Muscle of arm (tissue), 12 donors: Measurements from ENCODE around the gene PLXNA4. TPM values are rescaled to one million over a fixed set of nuclear protein-coding genes. Genes with fewer than 3 reads are reported as not detected.

ENCODE experiments used
- DNase-seq: peaks from one replicate; pipeline ENCODE4 v3.0.0-alpha.2; 2013
- polyA plus RNA-seq, 12 donors: library from polyadenylated mRNA; unstranded; fragments of 120-200 nt; gene quantifications; one replicate each; pipeline ENCODE4 v1.2.1, GENCODE V29; 2013; ENCODE audit not compliant: insufficient read length in 12 of 12

The PLXNA4 gene
- polyA plus RNA-seq, 12 donors: 1.8 to 8.4 (median 4.5) TPM; not detected in 1

DNA sequence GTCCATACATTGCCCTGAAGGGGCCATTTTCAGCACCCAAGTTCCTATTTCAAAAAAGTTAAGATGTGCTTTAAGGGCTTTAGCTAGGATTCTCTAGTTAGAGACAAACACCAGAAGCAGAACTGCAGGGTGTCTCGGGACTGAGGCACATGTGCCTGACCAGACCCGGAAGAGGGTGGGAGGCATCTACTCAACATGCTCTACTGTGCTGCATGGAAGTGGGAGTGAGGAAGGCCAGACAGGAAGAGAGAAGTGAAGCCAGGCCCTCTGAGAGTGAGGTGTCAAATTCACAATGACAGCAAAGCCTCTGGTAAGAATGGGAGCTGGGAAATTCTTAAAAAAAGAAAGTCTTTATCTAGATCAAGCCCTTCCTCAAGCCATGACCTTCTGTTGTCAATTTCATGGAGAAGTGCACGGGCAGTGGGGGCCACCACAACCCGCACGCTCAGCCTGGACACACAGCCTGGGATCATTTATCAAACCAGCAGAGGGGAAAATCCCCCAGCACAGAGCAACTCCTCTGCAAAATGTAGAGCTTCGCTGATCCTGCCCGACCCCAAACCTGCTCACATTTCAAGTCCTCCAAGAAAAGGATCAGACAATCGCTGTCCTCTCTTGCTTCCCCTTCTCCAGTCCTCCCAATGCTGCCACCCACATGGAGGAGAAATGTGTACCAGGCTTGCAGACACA is 38.7 kb downstream of the PLXNA4 start:
- DNase-seq: no peak

DNA sequence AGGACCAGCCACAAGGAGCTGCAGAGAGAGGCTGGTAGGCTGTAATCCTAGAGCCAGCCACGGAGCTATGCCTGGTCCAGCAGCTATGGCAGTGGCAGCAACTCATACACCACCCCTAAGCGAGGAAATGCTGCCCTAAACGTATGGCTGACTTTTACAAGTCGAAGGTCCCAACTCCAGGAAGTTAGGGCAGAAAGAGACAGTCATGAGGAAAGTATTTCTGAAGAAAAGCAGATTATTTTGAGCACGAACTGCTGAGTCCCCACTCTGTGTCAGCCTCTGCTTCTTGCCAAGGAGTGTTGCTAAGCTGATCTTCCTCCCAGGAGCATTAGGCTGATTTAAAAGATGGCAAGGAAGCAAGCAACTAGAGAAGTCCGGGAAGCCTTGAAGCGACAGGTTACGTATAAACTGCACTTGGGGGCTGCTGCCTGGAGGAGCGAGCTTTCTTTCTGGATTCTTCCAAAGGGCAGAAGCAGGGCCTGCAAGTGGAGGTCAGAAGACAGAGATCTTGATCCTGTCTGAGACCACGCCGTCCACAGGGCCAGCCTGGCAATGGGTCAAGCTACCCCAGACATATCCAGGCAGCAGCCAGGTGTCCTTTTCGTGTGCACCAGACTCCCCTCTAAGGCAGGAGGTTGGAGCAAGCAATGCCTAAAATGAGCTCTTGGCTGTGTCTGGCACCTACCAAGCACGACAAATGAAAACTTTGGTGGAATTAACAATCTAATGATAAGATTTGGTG is 39.4 kb downstream of the PLXNA4 start:
- no peak for DNase-seq

DNA sequence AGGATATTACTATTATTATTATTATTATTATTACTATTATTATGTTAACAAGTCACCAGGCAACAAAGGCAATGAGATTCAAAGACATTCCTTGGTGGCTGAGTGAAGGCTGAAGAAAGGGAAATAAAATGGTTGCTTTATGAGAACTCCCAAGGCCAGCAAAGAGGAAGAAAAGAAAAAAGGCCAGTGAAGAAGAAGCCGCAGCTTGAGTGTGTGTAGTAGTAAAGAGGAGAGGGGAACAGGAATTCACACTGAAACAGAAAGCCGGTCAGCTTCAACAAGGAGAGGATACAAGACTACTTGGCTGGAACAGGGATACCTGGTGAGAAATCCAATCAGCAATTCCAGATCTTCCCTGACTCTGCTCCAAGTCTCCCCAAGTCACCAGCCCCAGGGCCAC is 42.4 kb downstream of the PLXNA4 start:
- DNase-seq: no peak

DNA sequence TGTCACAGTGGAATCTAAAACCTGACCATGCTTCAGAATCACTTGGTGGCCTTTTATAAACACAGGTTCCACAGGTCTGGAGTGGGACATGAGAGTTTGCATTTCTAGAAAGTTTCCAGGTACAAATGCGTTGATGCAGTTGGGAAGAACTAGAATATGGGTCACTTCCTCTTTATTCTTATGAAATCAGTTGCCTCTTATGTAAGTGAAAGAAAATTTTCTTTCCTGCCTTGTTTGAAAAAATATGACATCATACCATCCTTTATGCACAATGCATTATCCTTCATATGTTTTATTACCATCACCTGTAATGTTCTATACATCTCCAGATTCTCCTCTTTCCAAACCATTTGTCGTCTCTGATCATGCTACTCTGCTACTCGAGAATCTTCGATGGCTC is 44.0 kb downstream of the PLXNA4 start:
- no peak for DNase-seq

DNA sequence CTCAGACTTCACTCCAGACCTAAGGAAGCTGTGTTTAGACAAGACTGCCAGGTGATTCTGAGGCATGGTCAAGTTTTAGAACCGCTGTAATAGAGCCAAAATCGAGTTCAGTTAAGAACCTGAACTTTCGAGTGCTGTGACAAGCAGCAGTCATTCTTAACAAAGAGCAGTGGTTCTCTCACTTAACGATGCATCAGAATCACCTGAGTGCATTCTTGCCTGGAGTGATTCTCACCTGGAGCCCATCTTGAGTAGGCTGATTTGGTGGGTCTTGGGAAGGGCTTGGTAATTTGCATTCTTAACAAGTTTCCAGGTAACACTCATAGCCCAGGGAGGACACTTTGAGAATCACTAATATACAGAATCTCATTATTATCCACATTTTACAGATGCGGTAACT is 44.7 kb downstream of the PLXNA4 start:
- DNase-seq: no peak

DNA sequence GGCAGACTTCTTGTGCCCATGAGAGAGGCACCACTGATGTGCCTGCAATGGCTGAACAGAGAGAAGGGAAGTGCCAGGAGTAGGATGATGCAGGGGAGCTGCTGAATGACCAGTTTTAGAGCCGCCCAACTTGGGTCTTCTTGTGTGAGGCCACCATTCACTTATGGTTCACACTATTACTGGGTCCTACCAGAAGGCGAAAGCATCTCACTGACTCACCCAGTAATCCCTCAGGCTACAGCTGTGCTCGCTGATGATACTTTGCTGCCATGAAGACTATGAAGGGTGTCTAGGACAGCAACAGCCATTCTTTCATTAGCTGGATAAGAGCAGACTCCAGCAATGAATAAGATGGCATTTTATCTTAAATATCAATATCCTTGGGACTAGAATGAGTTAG is 47.6 kb downstream of the PLXNA4 start:
- no peak for DNase-seq

DNA sequence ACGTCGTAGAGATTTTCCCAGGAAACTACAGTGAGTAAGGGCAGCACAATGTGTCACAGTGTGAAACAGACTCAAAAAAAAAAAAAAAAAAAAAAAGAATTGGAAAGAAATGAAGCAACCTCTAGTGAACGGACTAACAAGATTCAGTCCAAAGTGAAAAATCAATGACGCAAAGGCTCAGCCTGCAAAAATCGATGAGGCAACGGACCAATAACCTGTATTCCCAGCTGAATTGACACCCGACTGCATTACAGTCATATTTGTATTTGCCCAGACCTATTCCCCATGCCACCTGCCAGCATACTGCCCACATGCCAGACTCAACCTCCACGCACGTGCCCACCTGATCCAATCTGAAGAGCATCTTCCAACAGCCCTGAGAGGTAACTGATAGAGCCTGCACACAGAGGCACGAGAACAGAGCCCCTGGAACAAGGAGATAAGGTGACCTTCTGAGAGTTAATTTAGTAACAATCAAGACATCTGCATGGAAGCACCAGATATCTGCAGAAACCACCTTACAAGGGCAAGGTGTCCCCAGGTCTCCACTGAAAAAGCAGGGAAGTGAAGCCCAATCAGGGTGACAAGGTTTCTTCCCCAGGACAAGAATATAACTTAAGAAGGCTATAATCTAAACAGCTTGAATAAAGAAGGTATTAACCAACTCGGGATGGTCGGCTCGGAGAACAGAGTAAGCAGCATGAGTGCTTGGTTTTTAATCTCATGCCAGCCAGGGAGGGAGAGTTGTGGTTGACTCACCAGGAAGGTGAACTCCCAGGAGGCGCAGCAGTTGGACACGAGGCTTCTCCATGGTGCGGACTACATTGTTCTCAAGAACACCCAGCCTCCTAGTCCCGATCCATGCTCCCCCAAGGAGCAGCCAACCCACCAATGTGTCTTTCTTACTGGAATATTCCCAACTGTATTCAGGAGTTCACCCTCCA is 48.5 kb downstream of the PLXNA4 start:
- no peak for DNase-seq

DNA sequence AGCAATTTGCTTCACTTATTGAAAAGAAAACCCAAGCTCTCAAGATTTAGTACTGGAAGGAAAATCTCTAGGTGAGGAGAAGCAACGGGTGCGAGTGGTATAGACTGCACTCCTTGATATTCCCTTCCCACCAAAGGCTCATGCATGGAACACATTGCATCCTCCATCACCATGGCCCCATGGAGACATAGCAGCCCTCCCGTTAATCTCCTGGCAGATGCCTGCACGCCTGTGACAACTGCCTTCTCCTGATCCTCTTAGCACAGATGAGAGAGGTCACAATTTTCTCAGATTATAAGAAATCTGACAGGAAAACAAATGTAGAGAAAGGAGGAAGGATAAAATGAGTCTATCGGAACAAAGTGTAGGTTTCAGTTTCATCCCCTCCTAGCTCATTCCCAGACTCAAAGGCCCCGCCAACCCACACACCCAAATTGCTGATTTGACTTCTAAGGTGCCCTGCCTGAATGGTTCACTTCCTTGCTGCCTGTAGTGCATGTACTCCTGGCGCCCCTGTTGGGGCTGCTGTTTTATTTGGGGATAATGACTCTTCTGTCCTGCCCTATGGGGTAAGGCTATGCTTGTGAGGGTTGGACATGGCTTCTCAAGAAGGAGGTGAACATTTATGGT is 50.0 kb downstream of the PLXNA4 start:
- no peak for DNase-seq

DNA sequence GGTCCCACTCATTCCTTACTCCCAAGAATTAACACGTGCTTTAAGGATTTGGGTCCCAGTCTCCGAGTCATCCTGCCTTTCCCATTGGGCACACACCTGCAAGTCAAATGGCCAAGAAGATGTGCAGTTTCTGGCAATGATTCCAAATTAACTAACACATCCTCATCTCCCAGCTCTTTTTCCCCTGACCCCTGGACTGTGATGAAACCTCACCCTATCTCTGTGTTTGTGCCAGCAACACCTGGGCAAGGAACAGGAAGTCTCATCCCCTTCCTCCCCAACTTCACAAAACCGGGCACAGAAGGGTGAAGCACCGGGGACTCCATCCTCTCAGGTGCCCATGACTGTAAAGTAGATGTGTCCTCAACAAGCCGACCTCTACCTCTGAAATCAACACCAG is 54.8 kb downstream of the PLXNA4 start:
- no peak for DNase-seq

DNA sequence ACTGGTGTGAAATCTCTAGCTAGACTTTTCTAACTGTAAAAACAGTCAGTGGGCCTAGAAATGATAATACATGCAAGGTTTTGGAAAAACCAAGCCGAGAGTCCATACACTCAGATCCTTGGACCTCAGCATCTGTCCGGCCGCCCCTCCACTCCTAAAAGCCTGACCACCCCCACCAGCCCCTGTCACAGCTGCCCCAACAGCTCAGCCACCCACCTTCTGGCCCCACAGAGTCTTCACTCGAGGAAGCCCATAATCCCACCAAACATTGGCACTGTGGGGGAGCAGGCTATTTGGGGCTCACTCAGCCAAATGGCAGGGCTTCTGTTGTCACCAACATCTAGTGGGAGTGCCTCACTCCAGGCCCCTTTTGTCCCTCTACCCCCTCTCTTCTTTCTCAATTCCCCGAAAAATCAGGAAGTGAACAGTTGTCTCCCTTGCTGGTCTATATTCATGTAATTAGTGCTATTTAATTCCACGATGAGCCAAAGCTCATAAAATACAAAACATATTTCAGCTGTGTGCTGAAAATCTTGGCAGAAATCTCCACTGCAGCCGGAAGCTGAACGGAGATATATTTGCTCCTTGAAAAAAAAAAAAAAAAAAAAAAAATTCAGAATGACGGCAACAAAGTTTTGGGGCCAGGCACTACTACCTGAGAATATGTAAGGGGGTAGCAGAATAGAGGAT is 55.5 kb downstream of the PLXNA4 start:
- peak; percentile 23 for DNase-seq

DNA sequence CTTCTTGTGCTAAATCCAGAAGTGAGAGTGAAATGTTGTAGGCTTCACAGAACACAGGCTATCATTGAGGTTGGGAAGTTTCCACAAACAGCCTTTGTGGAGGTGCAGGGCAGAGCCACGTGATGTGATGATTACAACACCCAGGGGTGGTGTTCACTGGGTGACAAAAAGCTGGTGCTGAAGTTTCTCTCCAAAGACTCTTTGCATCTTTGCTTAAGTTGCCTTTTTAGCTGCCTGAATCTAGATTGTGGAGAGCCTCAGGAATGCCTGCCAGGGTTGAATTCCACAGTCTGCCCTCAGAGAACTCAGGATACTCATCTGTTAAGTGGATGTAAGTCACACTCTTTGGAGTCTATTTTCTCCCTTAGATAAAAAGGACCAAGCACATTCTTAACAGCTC is 56.3 kb downstream of the PLXNA4 start:
- no peak for DNase-seq

DNA sequence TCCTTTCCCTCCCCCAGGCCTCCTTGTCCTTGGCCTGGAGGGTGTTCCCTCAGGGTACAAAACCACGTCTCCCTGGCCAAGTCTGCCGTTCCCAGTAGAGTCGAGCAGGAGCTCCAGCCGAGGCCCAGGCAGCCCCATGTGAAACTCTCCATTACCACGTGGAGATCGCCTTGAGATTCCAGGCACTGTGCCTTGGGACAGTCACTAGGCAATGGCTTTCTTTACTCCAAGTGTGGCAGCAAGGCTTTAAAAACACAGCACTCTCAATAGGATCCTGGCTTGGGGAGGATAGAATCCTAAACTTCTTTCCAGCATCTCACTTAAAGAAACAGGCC is 57.5 kb downstream of the PLXNA4 start:
- DNase-seq: no peak

DNA sequence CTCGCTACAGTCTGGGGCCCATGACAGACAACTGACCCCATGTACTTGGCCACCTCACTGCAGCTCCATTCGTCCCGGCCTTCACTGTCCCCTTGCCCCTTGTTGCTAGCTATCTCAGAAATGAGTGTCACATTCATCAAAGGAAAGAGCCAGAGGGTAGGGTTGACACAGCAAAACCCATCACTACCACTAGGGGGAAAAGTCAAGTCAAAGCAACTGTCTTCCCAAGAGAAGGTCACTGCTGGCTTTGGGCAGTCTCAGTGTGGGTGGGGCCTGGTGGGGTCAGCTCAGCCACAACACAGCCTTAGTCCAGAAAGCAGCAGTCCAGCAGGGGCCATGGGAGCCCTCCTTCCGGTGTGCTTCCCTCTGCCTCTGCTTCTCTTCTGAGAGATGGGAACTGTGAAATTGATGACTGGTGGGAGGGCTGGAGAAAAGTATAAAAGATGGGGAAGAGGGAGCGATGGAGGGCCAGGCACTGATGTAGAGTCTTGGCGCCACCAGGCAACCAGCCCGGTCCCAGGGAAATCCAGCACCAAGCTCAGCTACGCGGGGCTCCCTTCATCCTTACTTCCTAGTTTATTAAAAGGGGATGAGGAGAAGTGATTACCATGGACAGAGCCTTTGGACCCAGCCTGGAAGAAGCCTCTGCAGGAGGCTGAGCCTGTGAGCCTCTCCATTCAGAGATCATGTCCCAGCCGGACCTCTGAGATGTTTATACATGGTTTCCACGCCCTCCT is 58.0 kb downstream of the PLXNA4 start:
- DNase-seq: no peak

DNA sequence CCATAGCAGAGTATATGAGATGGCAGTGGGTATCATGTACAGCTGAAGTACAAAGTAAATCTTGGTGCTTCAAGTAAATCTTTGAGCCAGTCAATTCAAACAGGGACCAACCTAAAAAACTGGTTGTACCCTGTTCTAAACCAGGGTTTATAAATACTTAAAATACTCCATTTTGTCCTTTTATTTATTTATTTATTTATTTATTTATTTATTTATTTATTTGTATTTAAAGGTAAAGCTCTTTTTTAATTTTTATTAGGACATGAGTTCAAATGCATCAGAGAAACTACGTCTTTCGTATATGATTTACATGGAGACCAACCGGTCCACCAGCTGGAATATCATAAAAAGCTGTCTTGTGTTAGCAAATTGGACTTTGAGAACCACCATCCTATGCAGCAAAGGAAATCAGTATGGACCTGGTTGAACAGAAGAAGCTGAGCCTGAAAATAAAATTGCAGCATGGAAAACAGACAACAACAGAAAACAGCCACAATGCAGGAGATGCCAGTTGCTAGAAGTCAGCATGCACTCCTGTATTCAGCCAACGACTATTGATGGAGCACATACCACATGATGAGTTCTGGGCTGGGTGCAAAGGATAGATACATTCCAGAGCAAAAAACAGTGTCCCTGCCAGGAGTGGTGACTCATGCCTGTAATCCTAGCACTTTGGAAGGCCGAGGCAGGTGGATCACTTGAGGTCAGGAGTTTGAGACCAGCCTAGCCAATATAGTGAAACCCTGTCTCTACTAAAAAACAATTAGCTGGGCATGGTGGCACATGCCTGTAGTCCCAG is 60.0 kb downstream of the PLXNA4 start:
- DNase-seq: no peak

DNA sequence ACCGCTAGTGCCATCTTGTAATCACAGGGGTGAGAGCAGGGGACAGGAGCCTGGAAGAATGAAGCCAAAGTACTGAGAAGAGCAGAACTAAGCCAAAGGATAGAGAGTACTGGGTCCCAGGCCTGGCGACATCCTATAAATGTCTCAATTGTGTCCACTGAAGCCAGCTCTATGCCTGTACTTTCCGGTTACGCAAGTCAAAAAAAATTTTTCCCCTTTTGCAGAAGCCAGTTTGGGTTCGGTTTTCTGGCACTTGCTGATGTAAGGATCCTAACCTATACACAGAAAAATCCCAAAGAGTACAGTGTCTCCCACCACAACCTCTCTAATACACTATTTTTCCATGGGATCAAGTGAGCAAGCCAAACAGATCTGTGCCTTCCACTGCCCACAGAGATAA is 61.1 kb downstream of the PLXNA4 start:
- no peak for DNase-seq

DNA sequence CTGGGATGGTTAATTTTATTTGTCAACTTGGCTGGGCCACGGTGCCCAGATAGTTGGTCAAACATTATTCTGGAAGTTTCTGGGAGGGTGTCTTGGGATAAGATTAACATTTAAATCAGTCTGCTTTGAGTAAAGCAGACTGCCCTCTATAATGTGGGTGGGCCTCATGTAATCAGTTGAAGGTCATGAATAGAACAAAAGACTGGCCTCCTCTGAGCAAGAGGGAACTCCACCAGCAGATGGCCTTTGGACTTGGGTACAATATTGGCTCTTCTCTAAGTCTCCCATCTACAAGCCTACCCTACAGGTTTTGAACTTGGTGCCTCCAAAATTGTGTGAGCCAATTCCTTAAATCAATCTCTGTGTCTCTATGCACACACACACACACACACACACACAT is 61.8 kb downstream of the PLXNA4 start:
- no peak for DNase-seq

DNA sequence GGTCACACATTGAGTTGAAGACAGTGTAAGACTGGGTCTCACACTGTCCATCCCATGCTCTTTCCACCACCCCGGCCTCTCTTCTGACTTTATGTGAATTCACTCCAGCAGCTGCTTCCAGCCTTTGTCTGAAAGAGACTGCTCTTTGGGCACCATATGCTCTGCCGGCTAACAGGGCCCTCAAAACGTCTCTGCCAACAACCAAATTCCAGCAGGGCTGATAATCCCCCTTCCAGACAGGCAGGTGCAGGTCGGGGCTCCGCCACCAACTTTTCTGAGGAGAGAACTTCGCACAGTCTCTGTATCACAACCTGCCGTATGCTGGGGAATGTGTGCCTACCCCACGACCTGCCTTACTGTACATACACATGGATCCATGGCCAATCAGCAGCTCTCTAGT is 64.3 kb downstream of the PLXNA4 start:
- no peak for DNase-seq

DNA sequence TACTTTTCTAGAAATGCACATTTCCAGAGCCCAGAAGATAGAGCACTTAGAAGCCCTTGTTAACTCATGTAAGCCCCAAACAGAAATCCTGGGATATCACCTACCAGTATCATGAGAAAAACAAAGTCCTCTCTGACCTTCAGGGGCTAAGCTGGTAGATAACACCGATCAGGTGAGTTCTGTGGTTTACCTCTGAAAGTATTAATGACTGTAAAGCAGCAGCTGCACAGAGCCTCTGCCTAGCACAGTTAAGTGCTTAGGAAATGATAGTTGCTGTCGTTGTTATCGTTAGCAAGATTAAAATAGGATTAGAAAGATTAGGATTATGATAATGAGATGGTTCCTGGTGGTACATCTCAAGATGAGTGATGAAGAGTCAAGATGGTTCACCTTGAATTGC is 64.9 kb downstream of the PLXNA4 start:
- no peak for DNase-seq

DNA sequence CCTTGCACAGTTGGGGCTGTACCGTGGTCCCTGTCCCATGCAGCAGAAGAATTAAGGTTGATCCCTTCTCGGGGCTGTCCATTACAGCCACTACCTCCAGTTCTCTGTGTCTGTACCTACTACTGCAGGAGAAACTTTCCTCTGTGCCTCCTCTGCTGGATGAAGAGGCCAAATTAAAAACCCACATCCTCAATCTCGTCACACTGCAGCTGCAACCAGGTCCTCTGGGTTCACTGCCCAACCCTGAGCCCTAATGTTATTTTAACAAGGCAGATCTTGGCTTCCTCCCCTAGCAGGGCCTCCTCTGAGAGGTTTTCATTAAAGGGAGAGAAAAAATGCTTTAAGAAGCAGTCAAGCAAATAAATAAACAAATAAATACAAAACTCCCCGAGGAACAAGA is 66.6 kb downstream of the PLXNA4 start:
- DNase-seq: no peak

DNA sequence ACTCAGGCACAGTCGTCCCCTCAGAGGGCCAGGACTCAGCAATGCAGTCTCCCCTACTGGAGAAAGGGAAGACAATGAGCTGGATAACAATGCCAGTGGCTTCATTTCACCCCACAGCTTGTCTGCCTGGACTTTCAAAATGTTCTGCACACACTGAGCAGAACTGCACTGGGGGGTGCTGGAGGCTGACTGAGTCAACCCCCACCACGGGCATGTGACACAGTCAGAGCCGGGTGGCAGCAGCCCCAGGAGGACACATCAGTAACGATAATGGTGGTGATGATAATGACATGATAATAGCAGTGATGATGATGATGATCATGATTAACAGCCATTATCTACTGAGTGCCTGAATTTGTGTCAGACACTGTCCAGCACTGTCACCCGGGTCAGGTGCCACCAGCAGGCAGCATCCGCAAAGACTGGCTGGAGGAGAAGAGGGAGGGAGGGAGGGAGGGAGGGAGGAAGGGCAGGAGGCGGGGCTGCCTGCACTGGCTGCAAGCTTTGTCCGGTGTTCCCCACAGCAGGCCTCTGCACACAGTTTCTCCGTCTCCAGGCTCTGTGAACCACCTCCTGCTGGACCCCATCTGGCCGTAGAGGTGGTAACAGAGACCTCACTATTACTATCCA is 67.4 kb downstream of the PLXNA4 start:
- DNase-seq: no peak
